ENCODE measurements around the gene ZNF324B. TPM values are rescaled to one million over a fixed set of nuclear protein-coding genes. Genes with fewer than 3 reads are reported as not detected.
"Not testable (repeated sequence)": the region's sequence is repeated elsewhere in the genome, so short reads cannot be mapped to it uniquely, and the experiment has no call there.

Gene ZNF324B
- total RNA-seq, result 10 to 100 TPM; 10.7 to 13.3 (median 11.3) TPM

DNA sequence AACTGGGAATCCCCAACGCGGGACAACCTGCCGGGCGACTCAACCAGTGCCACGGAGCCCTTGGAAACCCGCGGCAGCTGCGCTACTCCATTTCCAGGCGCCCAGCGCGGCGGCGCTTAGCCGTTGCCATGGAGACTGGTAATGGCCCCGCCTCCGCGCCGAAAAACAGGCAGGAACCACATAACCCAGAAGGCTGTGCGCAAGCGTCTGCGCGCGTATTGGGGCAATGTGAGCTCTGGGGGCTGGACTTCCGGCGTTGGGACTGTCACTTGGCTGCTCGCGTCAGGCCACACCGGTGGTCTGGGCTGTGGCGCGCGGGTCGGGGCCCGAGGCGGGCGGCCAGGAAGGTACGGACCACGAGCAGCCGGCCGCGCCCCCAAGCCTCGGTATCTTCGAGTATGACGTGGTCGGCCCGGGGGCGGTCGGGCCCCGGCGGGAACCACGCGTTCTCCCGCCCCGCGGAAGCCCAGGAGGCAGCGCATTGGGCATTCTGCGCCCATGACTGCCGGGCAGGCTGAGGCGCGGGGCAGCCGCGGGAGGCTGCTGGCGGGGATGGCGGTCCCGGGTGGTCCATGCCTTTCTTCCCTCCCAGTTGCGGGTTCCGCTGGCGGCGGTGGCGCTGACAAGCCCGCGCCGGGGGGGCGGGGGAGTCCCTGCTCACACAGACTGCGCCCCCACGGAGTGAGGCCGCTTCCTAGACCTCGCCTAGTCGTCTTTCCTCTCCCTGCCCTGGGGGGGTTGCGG lies at the start of gene ZNF324B:
TSS of gene ZNF324B (plus strand) at position 265 of the 744 bp plus-strand sequence. CDS start 2,080 bp downstream, outside the sequence.
- ATAC-seq (peak; percentile 97 to 98), DNase-seq (peak; percentile 95)
- Mint-ChIP-seq H3K36me3 (ENCODE audit: insufficient read depth) (peaks cover 6% of the 10 kb centered on the region), H3K9me3 (peaks cover 11% of the 10 kb centered on the region), H3K4me1 (ENCODE audit: low read depth) (peaks cover 19% of the 10 kb centered on the region), H3K27me3 (ENCODE audit: low read depth) (peaks cover 18% of the 10 kb centered on the region), H3K4me3 (peak within 1 kb of the TSS; percentile 84)

DNA sequence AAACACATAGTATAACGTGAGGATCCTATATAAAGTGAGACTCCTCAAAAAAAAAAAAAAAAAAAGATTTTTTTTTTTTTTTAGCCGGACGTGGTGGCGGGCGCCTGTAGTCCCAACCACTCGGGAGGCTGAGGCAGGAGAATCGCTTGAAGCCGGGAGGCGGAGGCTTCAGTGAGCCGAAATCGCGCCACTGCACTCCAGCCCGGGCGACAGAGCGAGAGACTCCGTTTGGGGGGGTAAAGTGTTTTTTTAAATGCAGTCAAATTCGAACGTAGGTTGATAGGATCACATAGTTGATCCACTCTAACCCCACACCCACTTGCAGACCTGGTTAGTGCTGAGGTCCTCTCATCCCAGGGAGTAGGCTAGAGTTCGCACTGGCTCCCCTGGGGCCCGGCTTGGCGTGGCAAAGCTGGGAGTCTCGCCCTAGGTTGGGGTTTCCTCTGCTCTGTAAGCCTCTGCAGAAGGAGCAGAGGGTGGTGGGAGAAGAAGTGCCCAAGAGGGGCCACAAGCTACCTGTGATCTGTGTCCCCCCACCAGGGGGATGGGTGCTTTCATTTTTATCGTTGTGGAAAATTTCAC lies 49.5 kb upstream of the ZNF324B start:
- no peak for DNase-seq
- H3K4me1 Mint-ChIP-seq (ENCODE audit: low read depth), result peaks cover 14% of the 10 kb centered on the region
- H3K4me3 Mint-ChIP-seq, result peak overlapping the region; percentile 79
- H3K36me3 Mint-ChIP-seq (ENCODE audit: insufficient read depth), result no peaks in the 10 kb centered on the region
- peaks cover 15% of the 10 kb centered on the region for H3K27me3 Mint-ChIP-seq (ENCODE audit: low read depth)
- no peak for ATAC-seq
- H3K9me3 Mint-ChIP-seq, result no peaks in the 10 kb centered on the region

- H3K36me3 Mint-ChIP-seq (ENCODE audit: insufficient read depth); DNase-seq; H3K4me3 Mint-ChIP-seq; H3K27me3 Mint-ChIP-seq (ENCODE audit: low read depth); ATAC-seq; H3K9me3 Mint-ChIP-seq: not testable (repeated sequence)
- peaks cover 28% of the 10 kb centered on the region for H3K4me1 Mint-ChIP-seq (ENCODE audit: low read depth)
Observed at GRCh38 chr19:58403920-58404478, 47.4 kb upstream of the ZNF324B start.

DNA sequence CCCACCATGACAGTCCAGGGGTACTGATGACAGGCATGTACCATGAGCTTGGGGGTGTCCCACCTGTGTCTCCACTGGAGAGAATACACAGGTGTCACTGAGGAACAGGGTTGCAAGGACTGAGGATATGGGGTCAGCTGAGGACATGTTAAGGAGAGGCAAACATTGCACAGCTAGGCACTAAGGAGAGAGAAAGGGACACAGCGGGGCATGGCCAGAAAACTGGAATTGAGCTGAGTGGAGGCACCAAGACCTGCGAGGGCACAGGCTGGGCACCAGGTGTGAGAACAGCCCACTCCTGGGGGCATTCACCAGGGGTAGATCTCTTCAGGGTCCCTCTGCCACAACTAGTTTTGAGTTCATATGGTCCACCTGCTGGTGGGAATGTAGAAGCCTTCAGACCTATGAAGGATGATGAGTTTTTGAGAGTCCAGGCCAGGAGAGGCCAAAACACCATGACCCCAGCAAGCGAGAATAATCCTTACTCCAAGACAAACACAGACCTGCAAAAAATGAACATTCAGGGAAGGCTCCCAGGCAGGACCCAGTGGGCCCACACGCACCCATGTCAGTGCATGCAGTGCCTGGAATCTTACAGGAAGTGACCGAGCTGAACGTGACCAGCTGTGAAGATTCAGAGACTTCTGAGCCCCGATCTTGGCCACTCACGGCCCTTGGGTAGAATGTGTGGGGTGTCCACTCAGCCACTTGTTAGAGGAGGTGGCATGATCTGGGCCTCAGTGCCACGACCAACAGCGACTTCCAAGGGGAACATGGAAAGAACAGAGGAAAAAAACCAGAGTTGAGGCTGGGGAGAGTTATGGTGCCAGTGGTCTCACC lies 44.4 kb upstream of the ZNF324B start:
- ATAC-seq, result no peak
- DNase-seq, result no peak

DNA sequence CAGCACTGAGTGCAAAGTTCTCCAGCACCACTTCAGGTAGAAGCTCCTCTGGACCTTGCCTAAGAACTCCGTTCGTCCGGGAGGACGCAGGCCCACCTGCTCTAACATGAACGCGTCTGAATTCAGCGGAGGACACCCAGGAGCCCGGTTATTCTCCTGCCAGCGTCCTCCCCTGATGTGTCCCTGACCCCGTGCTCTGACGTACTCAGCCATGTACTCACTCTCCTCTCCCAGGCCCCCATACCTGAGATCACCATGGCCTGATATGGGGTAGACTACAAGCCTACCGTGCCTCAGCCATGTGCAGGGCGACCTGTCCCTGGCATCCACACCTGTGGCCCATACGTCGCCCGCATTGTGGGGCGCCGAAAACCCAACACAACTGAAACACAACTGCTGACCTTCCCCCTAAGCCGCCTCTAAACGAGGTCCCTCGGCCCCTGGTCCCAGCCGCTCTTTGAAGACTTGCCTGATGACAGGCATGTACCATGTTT lies 43.7 kb upstream of the ZNF324B start:
- Mint-ChIP-seq H3K27me3 (ENCODE audit: low read depth) (no peaks in the 10 kb centered on the region), H3K36me3 (ENCODE audit: insufficient read depth) (peaks cover 4% of the 10 kb centered on the region), H3K4me3 (peak overlapping the region; percentile 88), H3K4me1 (ENCODE audit: low read depth) (peaks cover 26% of the 10 kb centered on the region), H3K9me3 (no peaks in the 10 kb centered on the region)
- no peak for DNase-seq
- ATAC-seq, result peak; percentile 4 to 8

More for the DNA sequence above, 44.4 kb upstream of the ZNF324B start:
- H3K4me1 Mint-ChIP-seq (ENCODE audit: low read depth), result peaks cover 26% of the 10 kb centered on the region
- no peaks in the 10 kb centered on the region for H3K9me3 Mint-ChIP-seq
- H3K36me3 Mint-ChIP-seq (ENCODE audit: insufficient read depth), result no peaks in the 10 kb centered on the region
- H3K27me3 Mint-ChIP-seq (ENCODE audit: low read depth), result no peaks in the 10 kb centered on the region
- H3K4me3 Mint-ChIP-seq, result peak overlapping the region; percentile 88

- Mint-ChIP-seq H3K27me3 (ENCODE audit: low read depth) (no peaks in the 10 kb centered on the region), H3K36me3 (ENCODE audit: insufficient read depth) (peaks cover 6% of the 10 kb centered on the region), H3K9me3 (no peaks in the 10 kb centered on the region), H3K4me1 (ENCODE audit: low read depth) (peaks cover 26% of the 10 kb centered on the region), H3K4me3 (peak within 1 kb of the TSS; percentile 88)
- ATAC-seq, result peak; percentile 98
- DNase-seq, result peak; percentile 93
Observed at GRCh38 chr19:58408152-58409009, 43.0 kb upstream of the ZNF324B start, which contains the start of gene ZNF584. Gene ZNF584 (plus strand): TSS chr19:58408649. CDS start chr19:58409148, 499 bp downstream.

DNA sequence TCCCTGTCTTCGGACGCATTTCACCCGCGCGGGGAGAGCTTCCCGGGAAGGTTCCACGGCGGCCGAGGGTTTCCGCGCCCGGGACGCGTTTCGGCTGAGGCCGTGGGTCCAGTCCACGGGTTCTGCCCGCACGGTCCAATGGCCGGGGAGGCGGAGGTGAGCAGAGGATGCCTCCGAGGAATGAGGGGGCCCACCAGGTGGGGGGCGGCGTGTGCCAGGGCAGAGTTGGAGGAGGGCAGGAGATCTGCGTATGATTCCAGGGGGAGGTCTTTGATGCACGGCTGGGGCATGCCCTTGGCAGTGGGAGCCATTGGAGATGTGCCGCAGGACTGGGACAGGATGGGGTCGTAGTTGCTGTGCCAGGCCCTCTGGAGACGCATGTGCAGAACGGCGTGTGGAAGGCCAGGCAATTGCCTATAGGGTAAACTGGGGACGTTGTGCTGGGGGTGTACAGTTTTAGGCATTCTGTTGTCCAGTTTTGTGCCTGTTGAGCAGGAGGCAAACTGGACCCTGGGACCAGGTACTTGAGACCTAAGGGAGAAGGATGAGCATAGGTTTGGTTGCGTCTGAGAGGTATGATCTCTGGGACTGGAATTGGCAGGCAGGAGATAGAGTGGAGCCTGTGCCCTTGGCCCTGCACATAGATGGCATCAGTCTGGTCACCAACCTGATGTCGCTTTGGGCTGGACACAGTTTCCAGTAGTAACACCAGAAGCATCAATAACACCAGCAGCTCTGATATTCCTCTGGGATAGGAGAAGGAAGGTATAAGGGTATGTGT lies 42.2 kb upstream of the ZNF324B start:
- Mint-ChIP-seq H3K4me3 (peak overlapping the region; percentile 88), H3K4me1 (ENCODE audit: low read depth) (peaks cover 26% of the 10 kb centered on the region), H3K36me3 (ENCODE audit: insufficient read depth) (peaks cover 6% of the 10 kb centered on the region), H3K9me3 (no peaks in the 10 kb centered on the region), H3K27me3 (ENCODE audit: low read depth) (no peaks in the 10 kb centered on the region)
- no peak for DNase-seq
- ATAC-seq, result peak; percentile 7 to 14

DNA sequence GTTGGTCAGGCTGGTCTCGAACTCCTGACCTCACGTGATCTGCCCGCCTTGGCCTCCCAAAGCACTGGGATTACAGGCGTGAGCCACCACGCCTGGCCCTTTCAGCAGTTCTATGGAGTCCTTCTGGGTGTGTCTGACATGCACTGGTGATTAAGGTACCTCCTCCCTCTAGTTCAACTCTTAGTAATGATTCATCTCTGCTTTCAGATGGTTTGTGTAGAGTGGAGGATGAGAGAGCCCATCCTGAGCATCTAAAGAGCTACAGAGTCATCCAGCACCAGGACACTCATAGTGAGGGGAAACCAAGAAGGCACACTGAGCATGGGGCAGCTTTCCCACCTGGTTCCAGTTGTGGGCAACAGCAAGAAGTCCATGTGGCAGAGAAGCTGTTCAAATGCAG lies 34.8 kb upstream of the ZNF324B start:
- Mint-ChIP-seq H3K36me3 (ENCODE audit: insufficient read depth) (peaks cover 37% of the 10 kb centered on the region), H3K27me3 (ENCODE audit: low read depth) (no peaks in the 10 kb centered on the region), H3K4me3 (no peak overlapping the region), H3K9me3 (no peaks in the 10 kb centered on the region), H3K4me1 (ENCODE audit: low read depth) (no peaks in the 10 kb centered on the region)
- no peak for ATAC-seq
- no peak for DNase-seq

- DNase-seq (no peak), ATAC-seq (no peak)
- Mint-ChIP-seq H3K9me3 (no peaks in the 10 kb centered on the region), H3K27me3 (ENCODE audit: low read depth) (no peaks in the 10 kb centered on the region), H3K4me3 (no peak overlapping the region), H3K36me3 (ENCODE audit: insufficient read depth) (peaks cover 37% of the 10 kb centered on the region), H3K4me1 (ENCODE audit: low read depth) (no peaks in the 10 kb centered on the region)
Observed at GRCh38 chr19:58417071-58417470, 34.4 kb upstream of the ZNF324B start.

GRCh38 chr19:58428617-58429016 lies 22.8 kb upstream of the ZNF324B start:
- Mint-ChIP-seq H3K36me3 (ENCODE audit: insufficient read depth) (peaks cover 12% of the 10 kb centered on the region), H3K27me3 (ENCODE audit: low read depth) (no peaks in the 10 kb centered on the region), H3K4me1 (ENCODE audit: low read depth) (no peaks in the 10 kb centered on the region), H3K9me3 (peaks cover 45% of the 10 kb centered on the region), H3K4me3 (no peak overlapping the region)
- ATAC-seq, result no peak
- no peak for DNase-seq

DNA sequence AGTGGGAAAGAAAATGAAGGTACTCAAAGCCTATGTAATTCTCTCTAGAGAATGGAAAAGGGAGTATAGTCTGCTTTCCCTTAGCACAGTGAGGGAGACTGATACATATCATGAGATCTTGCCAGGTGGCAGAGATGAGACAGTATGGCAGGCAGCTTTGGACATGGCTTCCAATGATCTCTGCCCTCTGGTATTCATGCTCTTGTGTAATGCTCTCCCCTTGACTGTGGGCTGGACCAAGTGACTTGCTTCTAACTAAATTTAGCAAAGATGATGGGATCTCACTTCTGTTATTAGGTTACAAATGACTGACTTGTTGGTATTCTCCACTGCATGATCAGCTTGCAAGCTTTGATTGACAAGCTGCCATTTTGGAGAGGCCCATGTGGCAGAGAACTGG lies 21.7 kb upstream of the ZNF324B start:
- H3K27me3 Mint-ChIP-seq (ENCODE audit: low read depth), result no peaks in the 10 kb centered on the region
- peaks cover 22% of the 10 kb centered on the region for H3K36me3 Mint-ChIP-seq (ENCODE audit: insufficient read depth)
- no peak for ATAC-seq
- no peak for DNase-seq
- no peak overlapping the region for H3K4me3 Mint-ChIP-seq
- peaks cover 50% of the 10 kb centered on the region for H3K9me3 Mint-ChIP-seq
- H3K4me1 Mint-ChIP-seq (ENCODE audit: low read depth), result no peaks in the 10 kb centered on the region

DNA sequence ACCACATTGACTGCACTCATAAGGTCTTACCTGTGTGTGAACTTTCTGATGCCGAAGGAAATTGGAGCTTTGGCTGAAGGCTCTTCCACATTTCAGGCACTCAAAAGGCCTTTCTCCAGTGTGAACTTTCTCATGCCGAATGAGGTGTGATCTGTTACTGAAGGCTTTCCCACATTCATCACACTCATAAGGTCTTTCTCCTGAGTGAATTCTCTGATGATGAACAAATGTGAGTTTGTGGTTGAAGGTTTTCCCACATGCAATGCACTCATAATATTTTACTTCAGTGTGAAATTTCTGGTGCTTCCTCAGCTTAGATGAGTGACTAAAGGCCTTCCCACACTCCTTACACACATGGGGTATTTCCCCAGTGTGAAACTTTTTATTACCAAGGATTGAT lies 17.2 kb upstream of the ZNF324B start:
- peaks cover 57% of the 10 kb centered on the region for H3K36me3 Mint-ChIP-seq (ENCODE audit: insufficient read depth)
- no peak overlapping the region for H3K4me3 Mint-ChIP-seq
- peaks cover 7% of the 10 kb centered on the region for H3K4me1 Mint-ChIP-seq (ENCODE audit: low read depth)
- no peak for ATAC-seq
- DNase-seq, result no peak
- no peaks in the 10 kb centered on the region for H3K27me3 Mint-ChIP-seq (ENCODE audit: low read depth)
- H3K9me3 Mint-ChIP-seq, result peaks cover 47% of the 10 kb centered on the region
